Measurements from ENCODE around the gene USP4. TPM values are rescaled to one million over a fixed set of nuclear protein-coding genes. Genes with fewer than 3 reads are reported as not detected.
A peak's percentile ranks its signal among the peaks of the same experiment; 100 is the strongest.

USP4 gene
- total RNA-seq, 1 experiment from 2014 or later = 54.1 TPM

- ChIA-PET CTCF (no interaction called here), POLR2A (interaction anchor here (0.5 to 0.7 kb wide), 3 partner anchors 11 to 44 kb away, joined by 3 to 4 read pairs (median 3); no protein-coding TSS in a partner anchor)
- no peaks in the 10 kb centered on the region for H3K27me3 Mint-ChIP-seq (ENCODE audit: insufficient read depth, unreplicated experiment)
- intact Hi-C loops (cut with micrococcal nuclease) = no loop called here
- no peaks in the 10 kb centered on the region for H3K9me3 Mint-ChIP-seq (ENCODE audit: unreplicated experiment)
- no peaks in the 10 kb centered on the region for H3K4me1 Mint-ChIP-seq (ENCODE audit: insufficient read depth, unreplicated experiment)
- no peaks in the 10 kb centered on the region for H3K36me3 Mint-ChIP-seq (ENCODE audit: insufficient read depth, unreplicated experiment)
- BruUV-seq (replicated peaks) = no TSS peak
- H3K27ac Mint-ChIP-seq (ENCODE audit: low read depth, unreplicated experiment) = no peak overlapping the region
- no peak for DNase-seq (ENCODE audit: unreplicated experiment)
- no peak overlapping the region for H3K4me3 Mint-ChIP-seq (ENCODE audit: unreplicated experiment)
- TF ChIP-seq, protein P1, sequence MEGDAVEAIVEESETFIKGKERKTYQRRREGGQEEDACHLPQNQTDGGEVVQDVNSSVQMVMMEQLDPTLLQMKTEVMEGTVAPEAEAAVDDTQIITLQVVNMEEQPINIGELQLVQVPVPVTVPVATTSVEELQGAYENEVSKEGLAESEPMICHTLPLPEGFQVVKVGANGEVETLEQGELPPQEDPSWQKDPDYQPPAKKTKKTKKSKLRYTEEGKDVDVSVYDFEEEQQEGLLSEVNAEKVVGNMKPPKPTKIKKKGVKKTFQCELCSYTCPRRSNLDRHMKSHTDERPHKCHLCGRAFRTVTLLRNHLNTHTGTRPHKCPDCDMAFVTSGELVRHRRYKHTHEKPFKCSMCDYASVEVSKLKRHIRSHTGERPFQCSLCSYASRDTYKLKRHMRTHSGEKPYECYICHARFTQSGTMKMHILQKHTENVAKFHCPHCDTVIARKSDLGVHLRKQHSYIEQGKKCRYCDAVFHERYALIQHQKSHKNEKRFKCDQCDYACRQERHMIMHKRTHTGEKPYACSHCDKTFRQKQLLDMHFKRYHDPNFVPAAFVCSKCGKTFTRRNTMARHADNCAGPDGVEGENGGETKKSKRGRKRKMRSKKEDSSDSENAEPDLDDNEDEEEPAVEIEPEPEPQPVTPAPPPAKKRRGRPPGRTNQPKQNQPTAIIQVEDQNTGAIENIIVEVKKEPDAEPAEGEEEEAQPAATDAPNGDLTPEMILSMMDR (IDR thresholded peaks at IDR 0.05; ENCODE audit: unreplicated experiment) = no peak
These were observed 79.0 kb downstream of the USP4 start for GRCh38 chr3:49260806-49261324.

- ChIA-PET POLR2A (no interaction called here), CTCF (no interaction called here)
- Mint-ChIP-seq H3K36me3 (ENCODE audit: insufficient read depth, unreplicated experiment) (no peaks in the 10 kb centered on the region), H3K4me1 (ENCODE audit: insufficient read depth, unreplicated experiment) (no peaks in the 10 kb centered on the region), H3K27me3 (ENCODE audit: insufficient read depth, unreplicated experiment) (no peaks in the 10 kb centered on the region), H3K4me3 (ENCODE audit: unreplicated experiment) (no peak overlapping the region), H3K27ac (ENCODE audit: low read depth, unreplicated experiment) (no peak overlapping the region), H3K9me3 (ENCODE audit: unreplicated experiment) (no peaks in the 10 kb centered on the region)
- BruUV-seq (replicated peaks) = no TSS peak
- no peak for DNase-seq (ENCODE audit: unreplicated experiment)
- intact Hi-C loops (cut with micrococcal nuclease) = no loop called here
- TF ChIP-seq, protein P1 (IDR thresholded peaks at IDR 0.05; ENCODE audit: unreplicated experiment) = no peak
These were observed 82.7 kb downstream of the USP4 start for GRCh38 chr3:49257187-49257586.

DNA sequence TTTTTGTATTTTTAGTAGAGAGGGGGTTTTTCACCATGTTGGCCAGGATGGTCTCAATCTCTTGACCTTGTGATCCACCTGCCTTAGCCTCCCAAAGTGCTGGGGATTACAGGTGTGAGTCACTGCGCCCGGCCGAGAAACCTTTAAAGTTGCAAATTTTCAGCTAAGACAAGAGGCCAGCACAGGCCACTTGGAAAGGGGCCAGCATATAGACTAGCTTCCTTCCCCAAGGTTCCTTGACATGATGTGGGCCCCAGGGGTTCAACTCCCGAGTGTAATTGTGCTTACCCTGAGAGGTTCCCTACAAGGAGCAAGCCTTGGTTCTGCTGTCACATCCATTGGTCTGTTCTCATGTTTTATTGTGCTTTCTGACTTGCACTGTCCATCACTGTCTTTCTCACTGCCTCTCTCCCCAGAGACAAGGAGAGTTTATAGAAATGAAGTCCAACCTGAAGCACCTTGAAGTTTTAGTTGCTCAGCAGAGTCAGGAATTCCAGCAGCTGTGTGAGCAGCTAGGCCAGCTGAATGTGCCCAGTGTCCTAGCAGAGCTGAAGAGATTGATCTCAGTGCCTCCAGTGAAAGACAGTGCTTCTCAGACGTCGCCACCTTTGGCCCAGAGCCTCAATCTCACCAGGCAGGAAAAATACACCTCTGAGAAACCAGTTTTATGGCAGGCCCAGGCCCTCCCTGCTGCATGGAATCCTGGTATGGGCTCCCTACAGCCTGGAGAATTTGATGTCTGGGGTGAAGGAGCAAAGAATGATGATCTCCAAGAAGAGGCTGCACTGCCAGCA is 83.9 kb downstream of the USP4 start:
- no peaks in the 10 kb centered on the region for H3K36me3 Mint-ChIP-seq (ENCODE audit: insufficient read depth, unreplicated experiment)
- H3K4me1 Mint-ChIP-seq (ENCODE audit: insufficient read depth, unreplicated experiment) = no peaks in the 10 kb centered on the region
- intact Hi-C loops (cut with micrococcal nuclease) = no loop called here
- no peak for DNase-seq (ENCODE audit: unreplicated experiment)
- no peaks in the 10 kb centered on the region for H3K9me3 Mint-ChIP-seq (ENCODE audit: unreplicated experiment)
- no peaks in the 10 kb centered on the region for H3K27me3 Mint-ChIP-seq (ENCODE audit: insufficient read depth, unreplicated experiment)
- POLR2A ChIA-PET = no interaction called here
- H3K27ac Mint-ChIP-seq (ENCODE audit: low read depth, unreplicated experiment) = peak overlapping the region; percentile 35
- TF ChIP-seq, protein P1 (IDR thresholded peaks at IDR 0.05; ENCODE audit: unreplicated experiment) = no peak
- H3K4me3 Mint-ChIP-seq (ENCODE audit: unreplicated experiment) = no peak overlapping the region
- BruUV-seq (replicated peaks) = no TSS peak
- CTCF ChIA-PET = interaction anchor here (1.0 kb wide), 1 partner anchor 39 kb away, joined by 3 read pairs; no protein-coding TSS in a partner anchor

DNA sequence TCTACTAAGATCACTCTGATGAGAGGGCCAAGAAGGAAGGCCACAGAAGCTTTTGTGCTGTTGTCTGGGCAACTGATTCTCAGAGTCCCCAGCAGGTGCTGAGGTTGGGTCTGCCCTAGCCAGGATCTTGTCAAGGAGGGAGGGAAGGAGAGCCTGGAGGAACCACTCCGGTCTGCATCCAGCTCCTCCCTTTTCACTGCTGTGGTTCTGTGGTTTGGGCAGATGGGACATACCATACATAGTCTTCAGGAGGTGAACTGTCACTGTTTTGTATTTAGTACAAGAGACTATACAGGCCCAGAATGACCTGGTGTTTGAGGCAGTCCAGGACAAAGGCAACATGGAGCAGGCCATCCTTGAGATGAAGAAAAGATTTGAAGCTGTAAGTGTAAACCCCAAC is 84.7 kb downstream of the USP4 start:
- no peaks in the 10 kb centered on the region for H3K36me3 Mint-ChIP-seq (ENCODE audit: insufficient read depth, unreplicated experiment)
- ChIA-PET POLR2A (no interaction called here), CTCF (interaction anchor here (1.0 kb wide), 1 partner anchor 40 kb away, joined by 3 read pairs; no protein-coding TSS in a partner anchor)
- TF ChIP-seq, protein P1 (IDR thresholded peaks at IDR 0.05; ENCODE audit: unreplicated experiment) = no peak
- no peaks in the 10 kb centered on the region for H3K4me1 Mint-ChIP-seq (ENCODE audit: insufficient read depth, unreplicated experiment)
- no TSS peak for BruUV-seq (replicated peaks)
- peak overlapping the region; percentile 35 for H3K27ac Mint-ChIP-seq (ENCODE audit: low read depth, unreplicated experiment)
- no peaks in the 10 kb centered on the region for H3K27me3 Mint-ChIP-seq (ENCODE audit: insufficient read depth, unreplicated experiment)
- intact Hi-C loops (cut with micrococcal nuclease) = no loop called here
- no peak overlapping the region for H3K4me3 Mint-ChIP-seq (ENCODE audit: unreplicated experiment)
- no peak for DNase-seq (ENCODE audit: unreplicated experiment)
- H3K9me3 Mint-ChIP-seq (ENCODE audit: unreplicated experiment) = no peaks in the 10 kb centered on the region
